ENCODE results near the gene ANKHD1.

Gene ANKHD1

GRCh38 chr5:140367256-140368013 is 34.2 kb upstream of the ANKHD1 start:
- H3K9me3 ChIP-seq (ENCODE audit: control insufficient read depth, insufficient read depth, low read depth, low read length) = no peaks in the 10 kb centered on the region
- no peaks in the 10 kb centered on the region for H3K4me1 ChIP-seq (ENCODE audit: control insufficient read depth, insufficient read depth, low read length)
- no peak overlapping the region for H3K27ac ChIP-seq (ENCODE audit: extremely low read depth, low read depth, low read length)
- H3K36me3 ChIP-seq (ENCODE audit: control insufficient read depth in 2 of 2, insufficient read depth in 1 of 2, low read length in 2 of 2) = no peaks in the 10 kb centered on the region
- no peak overlapping the region for H3K4me3 ChIP-seq (ENCODE audit: low read depth, low read length)
- TF ChIP-seq ZNF16 (tag by site-specific recombination; IDR thresholded peaks at IDR 0.05; ENCODE audit: low read depth) = no peak
- TF ChIP-seq EGR2 (tag by site-specific recombination; IDR thresholded peaks at IDR 0.05; ENCODE audit: low read depth) = no peak
- no peak for TF ChIP-seq RBAK (tag by site-specific recombination; IDR thresholded peaks at IDR 0.05)
- no peak for TF ChIP-seq ZFP69B (tag by site-specific recombination; IDR thresholded peaks at IDR 0.05)
- no peak for TF ChIP-seq TCF7L2 (IDR thresholded peaks at IDR 0.05; ENCODE audit: borderline replicate concordance, low read depth, low read length)
- TF ChIP-seq, protein P1, sequence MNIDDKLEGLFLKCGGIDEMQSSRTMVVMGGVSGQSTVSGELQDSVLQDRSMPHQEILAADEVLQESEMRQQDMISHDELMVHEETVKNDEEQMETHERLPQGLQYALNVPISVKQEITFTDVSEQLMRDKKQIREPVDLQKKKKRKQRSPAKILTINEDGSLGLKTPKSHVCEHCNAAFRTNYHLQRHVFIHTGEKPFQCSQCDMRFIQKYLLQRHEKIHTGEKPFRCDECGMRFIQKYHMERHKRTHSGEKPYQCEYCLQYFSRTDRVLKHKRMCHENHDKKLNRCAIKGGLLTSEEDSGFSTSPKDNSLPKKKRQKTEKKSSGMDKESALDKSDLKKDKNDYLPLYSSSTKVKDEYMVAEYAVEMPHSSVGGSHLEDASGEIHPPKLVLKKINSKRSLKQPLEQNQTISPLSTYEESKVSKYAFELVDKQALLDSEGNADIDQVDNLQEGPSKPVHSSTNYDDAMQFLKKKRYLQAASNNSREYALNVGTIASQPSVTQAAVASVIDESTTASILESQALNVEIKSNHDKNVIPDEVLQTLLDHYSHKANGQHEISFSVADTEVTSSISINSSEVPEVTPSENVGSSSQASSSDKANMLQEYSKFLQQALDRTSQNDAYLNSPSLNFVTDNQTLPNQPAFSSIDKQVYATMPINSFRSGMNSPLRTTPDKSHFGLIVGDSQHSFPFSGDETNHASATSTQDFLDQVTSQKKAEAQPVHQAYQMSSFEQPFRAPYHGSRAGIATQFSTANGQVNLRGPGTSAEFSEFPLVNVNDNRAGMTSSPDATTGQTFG (tag by site-specific recombination; IDR thresholded peaks at IDR 0.05; ENCODE audit: borderline replicate concordance) = no peak
- TF ChIP-seq ZBTB17 (tag by site-specific recombination; IDR thresholded peaks at IDR 0.05) = 0 out of 2 replicates have a peak, but pooled peaks have one; percentile 15
- TF ChIP-seq WT1 (tag by site-specific recombination; IDR thresholded peaks at IDR 0.05) = no peak
- ChIA-PET CTCF (interaction anchor here (0.6 to 1.9 kb wide), 4 partner anchors 9 to 123 kb away, joined by 5 to 11 read pairs (median 6); no protein-coding TSS in a partner anchor), POLR2A (no interaction called here)

DNA sequence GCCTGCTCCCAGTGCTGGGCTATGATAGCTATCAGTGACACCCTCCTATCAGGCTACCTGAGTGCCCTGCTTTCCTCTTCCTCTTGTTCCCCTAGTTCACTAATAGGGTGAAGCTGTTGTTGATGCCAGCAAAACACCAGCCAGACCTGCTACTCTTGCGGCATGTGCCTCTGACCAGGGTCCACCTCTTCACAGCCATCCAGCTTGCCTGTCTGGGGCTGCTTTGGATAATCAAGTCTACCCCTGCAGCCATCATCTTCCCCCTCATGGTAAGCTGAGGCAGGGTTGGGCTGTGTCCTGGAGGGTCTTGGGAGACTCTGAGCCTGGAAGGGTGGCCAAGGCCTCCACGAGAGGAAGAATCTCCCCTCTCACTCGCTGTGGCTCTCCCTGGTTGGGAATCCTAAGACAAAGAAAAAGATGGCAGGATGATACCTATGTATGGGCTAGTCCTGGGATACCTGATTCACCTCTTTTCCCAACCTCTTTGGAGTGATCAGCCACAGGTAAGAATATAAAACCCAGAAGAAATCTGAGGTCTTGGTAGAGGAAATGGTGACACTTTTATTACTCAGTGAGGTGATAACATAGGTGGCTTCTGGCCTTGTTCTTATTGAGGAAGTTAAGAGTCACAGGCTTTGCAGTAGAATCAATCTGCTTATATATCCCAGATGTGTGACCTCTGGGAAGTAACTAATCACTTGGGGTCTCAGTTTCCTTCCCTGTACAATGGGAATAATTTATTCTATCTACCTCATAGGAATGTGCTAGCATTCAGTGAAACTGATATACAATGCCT is 30.1 kb upstream of the ANKHD1 start:
- no peaks in the 10 kb centered on the region for H3K9me3 ChIP-seq (ENCODE audit: control insufficient read depth, insufficient read depth, low read depth, low read length)
- H3K4me3 ChIP-seq (ENCODE audit: low read depth, low read length) = no peak overlapping the region
- no peaks in the 10 kb centered on the region for H3K4me1 ChIP-seq (ENCODE audit: control insufficient read depth, insufficient read depth, low read length)
- CTCF ChIA-PET = interaction anchor here (0.8 to 2.7 kb wide), 17 partner anchors 8 to 402 kb away, joined by 3 to 32 read pairs (median 7); partner anchors contain the start of genes ANKHD1 and CD14
- no peak overlapping the region for H3K27ac ChIP-seq (ENCODE audit: extremely low read depth, low read depth, low read length)
- no peaks in the 10 kb centered on the region for H3K36me3 ChIP-seq (ENCODE audit: control insufficient read depth in 2 of 2, insufficient read depth in 1 of 2, low read length in 2 of 2)
- TF ChIP-seq ZNF157 (tag by site-specific recombination; IDR thresholded peaks at IDR 0.05) (no peak), OSR2 (tag by site-specific recombination; IDR thresholded peaks at IDR 0.05) (no peak), ZNF16 (tag by site-specific recombination; IDR thresholded peaks at IDR 0.05; ENCODE audit: low read depth) (no peak), ZNF223 (tag by site-specific recombination; IDR thresholded peaks at IDR 0.05) (no peak), ZBTB21 (tag by site-specific recombination; IDR thresholded peaks at IDR 0.05) (no peak), ZIC2 (tag by site-specific recombination; IDR thresholded peaks at IDR 0.05) (no peak), ZNF426 (tag by site-specific recombination; IDR thresholded peaks at IDR 0.05) (no peak), ZNF670 (tag by site-specific recombination; IDR thresholded peaks at IDR 0.05; ENCODE audit: low read depth) (no peak), ZNF266 (tag by site-specific recombination; IDR thresholded peaks at IDR 0.05; ENCODE audit: low read depth) (no peak), ZNF10 (tag by site-specific recombination; IDR thresholded peaks at IDR 0.05) (no peak), ZNF394 (tag by site-specific recombination; IDR thresholded peaks at IDR 0.05; ENCODE audit: borderline replicate concordance) (no peak), ZNF664 (tag by site-specific recombination; IDR thresholded peaks at IDR 0.05) (no peak), ZNF629 (tag by site-specific recombination; IDR thresholded peaks at IDR 0.05) (no peak), ZNF600 (tag by site-specific recombination; IDR thresholded peaks at IDR 0.05) (no peak)
- TF ChIP-seq, protein P2, sequence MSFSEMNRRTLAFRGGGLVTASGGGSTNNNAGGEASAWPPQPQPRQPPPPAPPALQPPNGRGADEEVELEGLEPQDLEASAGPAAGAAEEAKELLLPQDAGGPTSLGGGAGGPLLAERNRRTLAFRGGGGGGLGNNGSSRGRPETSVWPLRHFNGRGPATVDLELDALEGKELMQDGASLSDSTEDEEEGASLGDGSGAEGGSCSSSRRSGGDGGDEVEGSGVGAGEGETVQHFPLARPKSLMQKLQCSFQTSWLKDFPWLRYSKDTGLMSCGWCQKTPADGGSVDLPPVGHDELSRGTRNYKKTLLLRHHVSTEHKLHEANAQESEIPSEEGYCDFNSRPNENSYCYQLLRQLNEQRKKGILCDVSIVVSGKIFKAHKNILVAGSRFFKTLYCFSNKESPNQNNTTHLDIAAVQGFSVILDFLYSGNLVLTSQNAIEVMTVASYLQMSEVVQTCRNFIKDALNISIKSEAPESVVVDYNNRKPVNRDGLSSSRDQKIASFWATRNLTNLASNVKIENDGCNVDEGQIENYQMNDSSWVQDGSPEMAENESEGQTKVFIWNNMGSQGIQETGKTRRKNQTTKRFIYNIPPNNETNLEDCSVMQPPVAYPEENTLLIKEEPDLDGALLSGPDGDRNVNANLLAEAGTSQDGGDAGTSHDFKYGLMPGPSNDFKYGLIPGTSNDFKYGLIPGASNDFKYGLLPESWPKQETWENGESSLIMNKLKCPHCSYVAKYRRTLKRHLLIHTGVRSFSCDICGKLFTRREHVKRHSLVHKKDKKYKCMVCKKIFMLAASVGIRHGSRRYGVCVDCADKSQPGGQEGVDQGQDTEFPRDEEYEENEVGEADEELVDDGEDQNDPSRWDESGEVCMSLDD (tag by site-specific recombination; IDR thresholded peaks at IDR 0.05) = no peak
- TF ChIP-seq, protein P3, sequence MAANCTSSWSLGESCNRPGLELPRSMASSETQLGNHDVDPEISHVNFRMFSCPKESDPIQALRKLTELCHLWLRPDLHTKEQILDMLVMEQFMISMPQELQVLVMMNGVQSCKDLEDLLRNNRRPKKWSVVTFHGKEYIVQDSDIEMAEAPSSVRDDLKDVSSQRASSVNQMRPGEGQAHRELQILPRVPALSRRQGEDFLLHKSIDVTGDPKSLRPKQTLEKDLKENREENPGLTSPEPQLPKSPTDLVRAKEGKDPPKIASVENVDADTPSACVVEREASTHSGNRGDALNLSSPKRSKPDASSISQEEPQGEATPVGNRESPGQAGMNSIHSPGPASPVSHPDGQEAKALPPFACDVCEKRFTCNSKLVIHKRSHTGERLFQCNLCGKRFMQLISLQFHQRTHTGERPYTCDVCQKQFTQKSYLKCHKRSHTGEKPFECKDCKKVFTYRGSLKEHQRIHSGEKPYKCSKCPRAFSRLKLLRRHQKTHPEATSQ (tag by site-specific recombination; IDR thresholded peaks at IDR 0.05) = no peak
- POLR2A ChIA-PET = no interaction called here

All from HEK293 (cell line).